Activated T-cell treated with anti-CD3 and anti-CD28 coated beads, Interleukin-2, amount 50 U/mL, for 72 hours (primary cell): ENCODE results near the gene AGRN. TPM values are rescaled to one million over a fixed set of nuclear protein-coding genes. Genes with fewer than 3 reads are reported as not detected.
"Not testable (repeated sequence)": the region's sequence is repeated elsewhere in the genome, so short reads cannot be mapped to it uniquely, and the experiment has no call there.

Source experiments
- ATAC-seq, 2 donors: fragments of 150-1000 bp; cut with Tn5 transposase; replicated peaks in 1 of 2; 2 replicates each; pipeline ENCODE4 v1.10.0; 2021; ENCODE audit warnings: moderate library complexity in 2 of 2, mild to moderate bottlenecking in 1 of 2
- DNase-seq, 2 donors: peaks; one replicate each; pipeline ENCODE4 v3.0.0; 2021 to 2022; ENCODE audit warnings: mixed read lengths in 1 of 2
- H3K27ac Mint-ChIP-seq: one replicate; pipeline ENCODE4 v1.8.0; 2022; ENCODE audit warnings: mild to moderate bottlenecking, moderate library complexity, mixed read lengths
- H3K27me3 Mint-ChIP-seq: one replicate; pipeline ENCODE4 v1.8.0; 2022; ENCODE audit warnings: low read depth, mixed read lengths
- H3K36me3 Mint-ChIP-seq, 2 donors: one replicate each; pipeline ENCODE4 v1.8.0; 2022; ENCODE audit warnings: mixed read lengths in 2 of 2, mild to moderate bottlenecking in 1 of 2; ENCODE audit not compliant: insufficient read depth in 2 of 2
- H3K4me1 Mint-ChIP-seq: one replicate; pipeline ENCODE4 v1.8.0; 2022; ENCODE audit warnings: low read depth, mixed read lengths
- H3K4me3 Mint-ChIP-seq, 2 donors: one replicate each; pipeline ENCODE4 v1.8.0; 2022; ENCODE audit warnings: mild to moderate bottlenecking in 2 of 2, mixed read lengths in 2 of 2, moderate library complexity in 2 of 2
- H3K9me3 Mint-ChIP-seq, 2 donors: one replicate each; pipeline ENCODE4 v1.8.0; 2022; ENCODE audit warnings: mixed read lengths in 2 of 2
- total RNA-seq, 2 donors: library from RNA; stranded (reverse); gene quantifications; one replicate each; pipeline ENCODE4 v1.2.3, GENCODE V29; 2022

AGRN gene
- total RNA-seq, 2 donors from 2014 or later: 69.0 to 112 TPM

GRCh38 chr1:1053682-1054081 is 33.8 kb downstream of the AGRN start:
- H3K27ac Mint-ChIP-seq: no peak overlapping the region
- H3K4me1 Mint-ChIP-seq: peaks cover 6% of the 10 kb centered on the region
- H3K36me3 Mint-ChIP-seq: no peaks in the 10 kb centered on the region
- no peak for DNase-seq
- ATAC-seq: no peak
- peaks cover 9% of the 10 kb centered on the region for H3K27me3 Mint-ChIP-seq
- no peak overlapping the region for H3K4me3 Mint-ChIP-seq
- peaks cover 0 to 3% of the 10 kb centered on the region in 2 donors for H3K9me3 Mint-ChIP-seq

GRCh38 chr1:1054099-1054700 is 34.3 kb downstream of the AGRN start:
- H3K4me1 Mint-ChIP-seq: peaks cover 9% of the 10 kb centered on the region
- no peak overlapping the region for H3K27ac Mint-ChIP-seq
- H3K9me3 Mint-ChIP-seq: peaks cover 0 to 3% of the 10 kb centered on the region in 2 donors
- DNase-seq: no peak
- ATAC-seq: no peak
- no peaks in the 10 kb centered on the region for H3K36me3 Mint-ChIP-seq
- H3K4me3 Mint-ChIP-seq: no peak overlapping the region
- peaks cover 11% of the 10 kb centered on the region for H3K27me3 Mint-ChIP-seq

- H3K27ac Mint-ChIP-seq: no peak overlapping the region
- ATAC-seq: no peak
- peaks cover 0 to 3% of the 10 kb centered on the region in 2 donors for H3K9me3 Mint-ChIP-seq
- H3K36me3 Mint-ChIP-seq: peaks cover 0 to under 1% of the 10 kb centered on the region in 2 donors
- peaks cover 11% of the 10 kb centered on the region for H3K27me3 Mint-ChIP-seq
- DNase-seq: no peak
- H3K4me3 Mint-ChIP-seq: no peak overlapping the region
- peaks cover 10% of the 10 kb centered on the region for H3K4me1 Mint-ChIP-seq
These were observed 35.1 kb downstream of the AGRN start for GRCh38 chr1:1054971-1055370.

GRCh38 chr1:1055841-1056736 is 36.2 kb downstream of the AGRN start:
- Mint-ChIP-seq H3K4me3 (no peak overlapping the region), H3K27ac (no peak overlapping the region), H3K4me1 (peaks cover 19% of the 10 kb centered on the region), H3K36me3 (peaks cover 0 to 10% of the 10 kb centered on the region in 2 donors), H3K27me3 (peaks cover 11% of the 10 kb centered on the region), H3K9me3 (peaks cover 0 to 3% of the 10 kb centered on the region in 2 donors)
- no peak for ATAC-seq
- DNase-seq: no peak

GRCh38 chr1:1057769-1058087 is 37.8 kb downstream of the AGRN start:
- not testable (repeated sequence) for H3K9me3 Mint-ChIP-seq, ATAC-seq, H3K27ac Mint-ChIP-seq, DNase-seq
- Mint-ChIP-seq H3K27me3 (peaks cover 11% of the 10 kb centered on the region), H3K4me1 (peaks cover 27% of the 10 kb centered on the region), H3K36me3 (peaks cover 0 to 16% of the 10 kb centered on the region in 2 donors), H3K4me3 (peak overlapping the region in 1 of 2 donors; percentile 91)

GRCh38 chr1:1058088-1058905 is 38.4 kb downstream of the AGRN start:
- DNase-seq (no peak), ATAC-seq (no peak)
- Mint-ChIP-seq H3K4me3 (peak overlapping the region; percentile 73 to 91), H3K27me3 (peaks cover 11% of the 10 kb centered on the region), H3K27ac (peak overlapping the region; percentile 16), H3K4me1 (peaks cover 32% of the 10 kb centered on the region), H3K36me3 (peaks cover 0 to 16% of the 10 kb centered on the region in 2 donors), H3K9me3 (no peaks in the 10 kb centered on the region)

- H3K36me3 Mint-ChIP-seq: peaks cover 0 to 16% of the 10 kb centered on the region in 2 donors
- peaks cover 33% of the 10 kb centered on the region for H3K4me1 Mint-ChIP-seq
- H3K27ac Mint-ChIP-seq: peak overlapping the region; percentile 16
- H3K9me3 Mint-ChIP-seq: no peaks in the 10 kb centered on the region
- ATAC-seq (peak; percentile 43 to 50), DNase-seq (peak in 1 of 2 donors; percentile 74)
- H3K27me3 Mint-ChIP-seq: peaks cover 11% of the 10 kb centered on the region
- H3K4me3 Mint-ChIP-seq: peak overlapping the region; percentile 73 to 95
These were observed 39.1 kb downstream of the AGRN start for GRCh38 chr1:1058921-1059493.

- ATAC-seq (peak; percentile 63 to 71), DNase-seq (peak; percentile 92 to 96)
- Mint-ChIP-seq H3K27ac (no peak overlapping the region), H3K36me3 (peaks cover 0 to 17% of the 10 kb centered on the region in 2 donors), H3K4me3 (peak overlapping the region; percentile 73 to 95), H3K4me1 (peaks cover 39% of the 10 kb centered on the region), H3K27me3 (peaks cover 11% of the 10 kb centered on the region), H3K9me3 (no peaks in the 10 kb centered on the region)
These were observed 39.8 kb downstream of the AGRN start for GRCh38 chr1:1059494-1060280.

GRCh38 chr1:1060281-1061000 is 40.5 kb downstream of the AGRN start:
- peaks cover 42% of the 10 kb centered on the region for H3K4me1 Mint-ChIP-seq
- no peak overlapping the region for H3K27ac Mint-ChIP-seq
- peaks cover 11% of the 10 kb centered on the region for H3K27me3 Mint-ChIP-seq
- H3K4me3 Mint-ChIP-seq: peak overlapping the region; percentile 73 to 95
- peaks cover 0 to 20% of the 10 kb centered on the region in 2 donors for H3K36me3 Mint-ChIP-seq
- H3K9me3 Mint-ChIP-seq: no peaks in the 10 kb centered on the region
- ATAC-seq (no peak), DNase-seq (no peak)

- no peak for DNase-seq
- H3K27ac Mint-ChIP-seq: no peak overlapping the region
- peaks cover 0 to 23% of the 10 kb centered on the region in 2 donors for H3K36me3 Mint-ChIP-seq
- no peak for ATAC-seq
- no peaks in the 10 kb centered on the region for H3K9me3 Mint-ChIP-seq
- H3K4me1 Mint-ChIP-seq: peaks cover 55% of the 10 kb centered on the region
- peak overlapping the region; percentile 75 to 95 for H3K4me3 Mint-ChIP-seq
- H3K27me3 Mint-ChIP-seq: peaks cover 11% of the 10 kb centered on the region
These were observed 41.9 kb downstream of the AGRN start for GRCh38 chr1:1061682-1062345.
